ENCODE measurements around the gene LITAF. TPM values are rescaled to one million over a fixed set of nuclear protein-coding genes. Genes with fewer than 3 reads are reported as not detected.
A peak's percentile ranks its signal among the peaks of the same experiment; 100 is the strongest.

LITAF gene
- total RNA-seq, 1 experiment from 2014 or later = 244 TPM

GRCh38 chr16:11621539-11621919 is 34.8 kb upstream of the LITAF start:
- Histone ChIP-seq H2AFZ (no peak overlapping the region), H3K4me1 (replicated peaks; ENCODE audit: insufficient read depth) (peaks cover 35% of the 10 kb centered on the region), H3K9me2 (ENCODE audit: insufficient read depth) (no peaks in the 10 kb centered on the region), H3F3A (ENCODE audit: insufficient read depth, low read depth) (peaks cover 29% of the 10 kb centered on the region; the same call in 1 of the 2 replicates), H3K9me3 (ENCODE audit: insufficient read depth, low read depth) (no peaks in the 10 kb centered on the region), H3K4me3 (no peak overlapping the region), H3K79me2 (ENCODE audit: low read depth) (no peaks in the 10 kb centered on the region), H3K27me3 (ENCODE audit: insufficient read depth, low read depth) (no peaks in the 10 kb centered on the region), H3K27ac (no peak overlapping the region), H3K36me3 (ENCODE audit: low read depth) (no peaks in the 10 kb centered on the region), H4K20me1 (ENCODE audit: insufficient read depth) (no peaks in the 10 kb centered on the region), H3K4me2 (no peak overlapping the region)
- ChIA-PET POLR2A (ENCODE audit: unreplicated experiment) (no interaction called here), CTCF (no interaction called here)
- BruUV-seq (replicated peaks) = no TSS peak
- no peak for DNase-seq
- TF ChIP-seq CTCF (conservative IDR thresholded peaks at IDR 0.05) (no peak), EZH2 (IDR thresholded peaks at IDR 0.05; ENCODE audit: low read depth) (no peak)
- intact Hi-C loops (cut with micrococcal nuclease; ENCODE audit: unreplicated experiment) = no loop called here

GRCh38 chr16:11620243-11621003 is 33.7 kb upstream of the LITAF start:
- Histone ChIP-seq H3K9me2 (ENCODE audit: insufficient read depth) (no peaks in the 10 kb centered on the region), H4K20me1 (ENCODE audit: insufficient read depth) (no peaks in the 10 kb centered on the region), H3K79me2 (ENCODE audit: low read depth) (no peaks in the 10 kb centered on the region), H3K4me2 (no peak overlapping the region), H3K36me3 (ENCODE audit: low read depth) (no peaks in the 10 kb centered on the region), H3K4me1 (replicated peaks; ENCODE audit: insufficient read depth) (peaks cover 35% of the 10 kb centered on the region), H3K9me3 (ENCODE audit: insufficient read depth, low read depth) (no peaks in the 10 kb centered on the region), H3K27ac (0 out of 2 replicates have a peak overlapping the region, but pooled peaks have one; percentile 75), H3K4me3 (no peak overlapping the region), H3F3A (ENCODE audit: insufficient read depth, low read depth) (peaks cover 26% of the 10 kb centered on the region; the same call in 1 of the 2 replicates), H2AFZ (no peak overlapping the region), H3K27me3 (ENCODE audit: insufficient read depth, low read depth) (no peaks in the 10 kb centered on the region)
- TF ChIP-seq EZH2 (IDR thresholded peaks at IDR 0.05; ENCODE audit: low read depth) (no peak), CTCF (conservative IDR thresholded peaks at IDR 0.05) (no peak)
- ChIA-PET POLR2A (ENCODE audit: unreplicated experiment) (no interaction called here), CTCF (interaction anchor here (0.7 kb wide), 1 partner anchor 292 kb away, joined by 3 read pairs; no protein-coding TSS in a partner anchor)
- intact Hi-C loops (cut with micrococcal nuclease; ENCODE audit: unreplicated experiment) = no loop called here
- BruUV-seq (replicated peaks) = no TSS peak
- DNase-seq = no peak

- Histone ChIP-seq H3K4me3 (no peak overlapping the region), H2AFZ (no peak overlapping the region), H3F3A (ENCODE audit: insufficient read depth, low read depth) (peaks cover 34% of the 10 kb centered on the region), H3K9me2 (ENCODE audit: insufficient read depth) (no peaks in the 10 kb centered on the region), H4K20me1 (ENCODE audit: insufficient read depth) (no peaks in the 10 kb centered on the region), H3K9me3 (ENCODE audit: insufficient read depth, low read depth) (no peaks in the 10 kb centered on the region), H3K36me3 (ENCODE audit: low read depth) (no peaks in the 10 kb centered on the region), H3K79me2 (ENCODE audit: low read depth) (no peaks in the 10 kb centered on the region), H3K4me1 (replicated peaks; ENCODE audit: insufficient read depth) (peaks cover 45% of the 10 kb centered on the region), H3K27ac (peak overlapping the region; percentile 75), H3K4me2 (peak overlapping the region; percentile 23; the same call in 1 of the 2 replicates), H3K27me3 (ENCODE audit: insufficient read depth, low read depth) (no peaks in the 10 kb centered on the region)
- TF ChIP-seq CTCF (conservative IDR thresholded peaks at IDR 0.05) (no peak), EZH2 (IDR thresholded peaks at IDR 0.05; ENCODE audit: low read depth) (no peak)
- no TSS peak for BruUV-seq (replicated peaks)
- ChIA-PET CTCF (no interaction called here), POLR2A (ENCODE audit: unreplicated experiment) (interaction anchor here (0.6 kb wide), 1 partner anchor 884 kb away, joined by 4 read pairs; no protein-coding TSS in a partner anchor)
- intact Hi-C loops (cut with micrococcal nuclease; ENCODE audit: unreplicated experiment) = no loop called here
- peak; percentile 41 to 79 for DNase-seq
Measured at GRCh38 chr16:11619327-11619851, 32.7 kb upstream of the LITAF start.
